OCI-LY3 (cell line): ENCODE measurements around the gene CCDC102B.

Experiments
- EZH2phosphoT487 ChIP-seq: fragments of 200-600 bp; shearing (Covaris generic); IDR thresholded peaks from 2 replicates; pipeline ENCODE4 v1.6.1; 2018; ENCODE audit warnings: antibody characterized with exemption, mixed run types, low read depth
- TF ChIP-seq, protein P1 (sequence below): fragments of 200-600, 300-600 bp; sonication (generic); IDR thresholded peaks from 2 replicates; pipeline ENCODE4 v1.5.1; 2014; ENCODE audit warnings: antibody characterized with exemption, low read length, low read depth

DNA sequence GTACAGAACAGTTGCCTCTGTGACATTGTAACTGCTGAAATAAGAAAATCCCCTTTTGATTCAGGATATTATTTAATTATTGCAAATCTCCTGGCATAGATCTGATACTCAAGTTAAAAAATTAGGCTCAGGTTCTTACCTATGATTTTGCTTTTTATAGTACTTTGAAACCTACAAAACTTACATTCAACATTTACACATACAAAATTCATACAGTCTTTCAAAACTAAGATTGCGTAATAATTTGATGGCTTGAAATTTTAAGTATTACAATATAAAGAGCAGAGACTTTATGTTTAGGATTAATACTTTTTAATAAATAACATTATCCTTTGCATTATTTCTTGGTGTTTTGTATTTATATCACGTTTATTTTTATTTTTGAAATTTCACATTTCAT lies 291.1 kb downstream of the CCDC102B start:
- TF ChIP-seq, protein P1, sequence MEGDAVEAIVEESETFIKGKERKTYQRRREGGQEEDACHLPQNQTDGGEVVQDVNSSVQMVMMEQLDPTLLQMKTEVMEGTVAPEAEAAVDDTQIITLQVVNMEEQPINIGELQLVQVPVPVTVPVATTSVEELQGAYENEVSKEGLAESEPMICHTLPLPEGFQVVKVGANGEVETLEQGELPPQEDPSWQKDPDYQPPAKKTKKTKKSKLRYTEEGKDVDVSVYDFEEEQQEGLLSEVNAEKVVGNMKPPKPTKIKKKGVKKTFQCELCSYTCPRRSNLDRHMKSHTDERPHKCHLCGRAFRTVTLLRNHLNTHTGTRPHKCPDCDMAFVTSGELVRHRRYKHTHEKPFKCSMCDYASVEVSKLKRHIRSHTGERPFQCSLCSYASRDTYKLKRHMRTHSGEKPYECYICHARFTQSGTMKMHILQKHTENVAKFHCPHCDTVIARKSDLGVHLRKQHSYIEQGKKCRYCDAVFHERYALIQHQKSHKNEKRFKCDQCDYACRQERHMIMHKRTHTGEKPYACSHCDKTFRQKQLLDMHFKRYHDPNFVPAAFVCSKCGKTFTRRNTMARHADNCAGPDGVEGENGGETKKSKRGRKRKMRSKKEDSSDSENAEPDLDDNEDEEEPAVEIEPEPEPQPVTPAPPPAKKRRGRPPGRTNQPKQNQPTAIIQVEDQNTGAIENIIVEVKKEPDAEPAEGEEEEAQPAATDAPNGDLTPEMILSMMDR, result no peak
- no peak for TF ChIP-seq EZH2phosphoT487
